Caco-2 (cell line): ENCODE measurements around the gene NCLN. TPM values are rescaled to one million over a fixed set of nuclear protein-coding genes. Genes with fewer than 3 reads are reported as not detected.

Experiments
- BruUV-seq: library from RNA; stranded (reverse); fragments of 400-500 nt; replicated peaks from 2 replicates; lab custom pipeline; 2021; lab: Mats Ljungman, UMichigan
- CTCF ChIA-PET: fragments of 300-600 bp; sonication (Branson Sonifier 250); formaldehyde crosslinking; loops from one replicate; lab custom pipeline; 2022; ENCODE audit warnings: antibody characterized with exemption; lab: Charles Lee
- POLR2A ChIA-PET: fragments of 300-600 bp; sonication (Branson Sonifier 250); formaldehyde crosslinking; loops from one replicate; lab custom pipeline; 2022; ENCODE audit warnings: antibody characterized with exemption; lab: Charles Lee
- DNase-seq, 2 experiments: peaks; one replicate each; pipeline versions ENCODE4 v3.0.0 to v3.0.0-alpha.2; 2020 to 2022
- H3K27me3 ChIP-seq: replicated peaks from 2 replicates; pipeline ENCODE4 v1.6.0; 2011; ENCODE audit warnings: low read length; ENCODE audit not compliant: control insufficient read depth, insufficient read depth
- H3K36me3 ChIP-seq: 2 replicates; pipeline ENCODE4 v1.5.1; 2011; ENCODE audit warnings: low read length; ENCODE audit not compliant: control insufficient read depth, insufficient read depth
- H3K4me1 ChIP-seq: fragments of 250-450 bp; sonication (Bioruptor Pico); 2 replicates; pipeline ENCODE4 v1.5.1; 2020; ENCODE audit warnings: mild to moderate bottlenecking
- H3K4me3 ChIP-seq: 2 replicates; pipeline ENCODE4 v1.5.1; 2011; ENCODE audit warnings: low read depth, mild to moderate bottlenecking, control low read depth, low read length
- H3K9me3 ChIP-seq: fragments of 250-450 bp; sonication (Bioruptor Pico); 2 replicates; pipeline ENCODE4 v1.5.1; 2020; ENCODE audit warnings: mild to moderate bottlenecking, moderate library complexity
- H3K27ac Mint-ChIP-seq: one replicate; pipeline ENCODE4 v1.8.0; 2022; ENCODE audit warnings: mixed read lengths; ENCODE audit not compliant: unreplicated experiment
- H3K27me3 Mint-ChIP-seq: one replicate; pipeline ENCODE4 v1.8.0; 2022; ENCODE audit warnings: mixed read lengths; ENCODE audit not compliant: insufficient read depth, unreplicated experiment
- H3K36me3 Mint-ChIP-seq: one replicate; pipeline ENCODE4 v1.8.0; 2022; ENCODE audit warnings: mild to moderate bottlenecking, mixed read lengths; ENCODE audit not compliant: insufficient read depth, unreplicated experiment
- H3K4me1 Mint-ChIP-seq: one replicate; pipeline ENCODE4 v1.8.0; 2022; ENCODE audit warnings: low read depth, mixed read lengths; ENCODE audit not compliant: unreplicated experiment
- H3K4me3 Mint-ChIP-seq: one replicate; pipeline ENCODE4 v1.8.0; 2022; ENCODE audit warnings: mild to moderate bottlenecking, moderate library complexity, mixed read lengths; ENCODE audit not compliant: unreplicated experiment
- H3K9me3 Mint-ChIP-seq: one replicate; pipeline ENCODE4 v1.8.0; 2022; ENCODE audit warnings: mixed read lengths; ENCODE audit not compliant: unreplicated experiment
- CTCF ChIP-seq, 2 experiments: fragments of 200-600 bp in 1 of 2; IDR thresholded peaks; 1 replicate in 1 of 2; 2 replicates in 1 of 2; pipeline versions ENCODE4 v1.5.1 to v1.8.0; 2011 to 2022; ENCODE audit warnings: antibody characterized with exemption in 1 of 2, control low read depth in 1 of 2, inconsistent platforms in 1 of 2, low read depth in 1 of 2, low read length in 1 of 2, mild to moderate bottlenecking in 1 of 2, moderate library complexity in 1 of 2; ENCODE audit not compliant: insufficient read depth in 1 of 2, severe bottlenecking in 1 of 2, unreplicated experiment in 1 of 2
- intact Hi-C: fragments of 100-400 bp; cut with micrococcal nuclease; formaldehyde crosslinking; loops from one replicate; pipeline ENCODE4 v1.10.0; 2022; ENCODE audit not compliant: unreplicated experiment
- total RNA-seq: library from RNA; stranded (reverse); gene quantifications from 2 replicates; pipeline ENCODE4 v1.2.3, GENCODE V29; 2022

Gene NCLN
- total RNA-seq, 1 experiment from 2014 or later = 87.3 TPM

- H3K27me3 ChIP-seq = no peaks in the 10 kb centered on the region
- no TSS peak for BruUV-seq
- no peak overlapping the region for H3K4me3 Mint-ChIP-seq
- peak in 1 of 2 experiments; percentile 17 for DNase-seq
- TF ChIP-seq CTCF (IDR thresholded peaks at IDR 0.05; ENCODE audit: insufficient read depth in 1 of 2, low read depth in 1 of 2, low read length in 1 of 2, severe bottlenecking in 1 of 2, unreplicated experiment in 1 of 2) = peak; percentile 22 to 23
- H3K36me3 ChIP-seq = no peaks in the 10 kb centered on the region
- no peaks in the 10 kb centered on the region for H3K4me1 ChIP-seq
- no peaks in the 10 kb centered on the region for H3K4me1 Mint-ChIP-seq
- intact Hi-C loops = no loop called here
- H3K9me3 ChIP-seq = no peaks in the 10 kb centered on the region
- peaks cover 12% of the 10 kb centered on the region for H3K27me3 Mint-ChIP-seq
- ChIA-PET CTCF (interaction anchor here (0.6 kb wide), 1 partner anchor 25 kb away, joined by 5 read pairs; no protein-coding TSS in a partner anchor), POLR2A (no interaction called here)
- H3K4me3 ChIP-seq = no peak overlapping the region
- H3K27ac Mint-ChIP-seq = no peak overlapping the region
- H3K36me3 Mint-ChIP-seq = no peaks in the 10 kb centered on the region
- H3K9me3 Mint-ChIP-seq = peaks cover 13% of the 10 kb centered on the region
Measured at GRCh38 chr19:3250675-3251074, 64.9 kb downstream of the NCLN start.

DNA sequence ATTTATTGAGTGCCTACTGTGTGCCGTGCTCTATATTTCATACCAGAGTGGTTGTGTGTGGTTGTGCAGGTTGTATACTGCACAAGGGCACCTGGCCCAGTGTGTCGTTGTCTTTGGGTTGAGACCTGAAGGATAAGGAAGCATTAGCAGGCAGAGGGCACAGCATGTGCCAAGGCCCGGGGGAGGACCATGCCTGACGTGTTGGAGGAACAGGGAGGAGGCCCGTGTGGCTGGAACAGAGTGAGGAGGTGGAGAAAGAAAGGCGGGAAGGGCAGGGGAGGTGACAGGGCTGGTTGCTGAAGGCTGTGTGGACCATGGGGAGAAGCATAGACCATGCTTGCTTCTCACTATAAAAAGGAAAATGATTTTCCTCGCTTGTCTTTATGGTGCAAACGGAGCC, 65.5 kb downstream of the NCLN start:
- intact Hi-C loops = no loop called here
- no peak overlapping the region for H3K4me3 Mint-ChIP-seq
- no peak for TF ChIP-seq CTCF (IDR thresholded peaks at IDR 0.05; ENCODE audit: insufficient read depth in 1 of 2, low read depth in 1 of 2, low read length in 1 of 2, severe bottlenecking in 1 of 2, unreplicated experiment in 1 of 2)
- Histone ChIP-seq H3K4me1 (no peaks in the 10 kb centered on the region), H3K36me3 (no peaks in the 10 kb centered on the region), H3K9me3 (no peaks in the 10 kb centered on the region), H3K27me3 (no peaks in the 10 kb centered on the region), H3K4me3 (no peak overlapping the region)
- DNase-seq = no peak
- peaks cover 12% of the 10 kb centered on the region for H3K27me3 Mint-ChIP-seq
- H3K36me3 Mint-ChIP-seq = no peaks in the 10 kb centered on the region
- CTCF ChIA-PET = interaction anchor here (0.6 kb wide), 1 partner anchor 25 kb away, joined by 5 read pairs; no protein-coding TSS in a partner anchor
- H3K4me1 Mint-ChIP-seq = no peaks in the 10 kb centered on the region
- BruUV-seq = no TSS peak
- peaks cover 13% of the 10 kb centered on the region for H3K9me3 Mint-ChIP-seq
- no peak overlapping the region for H3K27ac Mint-ChIP-seq
- POLR2A ChIA-PET = no interaction called here

DNA sequence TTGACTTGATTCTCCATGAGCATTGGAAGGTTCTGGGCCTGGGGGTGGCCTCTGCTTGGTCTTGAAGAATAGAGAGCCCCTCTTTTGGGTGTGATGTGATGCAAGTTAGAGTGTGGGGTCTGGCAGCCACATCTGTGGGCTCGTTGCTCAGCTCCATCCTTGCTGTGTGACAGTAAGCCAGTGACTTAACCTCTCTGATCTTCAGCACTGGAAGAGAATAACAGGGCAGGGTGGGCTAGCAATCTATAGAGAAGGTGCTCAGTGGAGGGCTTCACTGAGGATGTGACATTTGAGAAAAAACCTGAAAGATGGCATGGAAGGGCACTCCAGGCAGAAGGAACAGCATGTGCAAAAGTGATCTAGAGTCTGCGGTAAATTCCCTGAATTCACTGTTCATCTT, 66.9 kb downstream of the NCLN start:
- no peak for DNase-seq
- no peaks in the 10 kb centered on the region for H3K9me3 ChIP-seq
- H3K4me3 ChIP-seq = no peak overlapping the region
- H3K4me1 ChIP-seq = no peaks in the 10 kb centered on the region
- Mint-ChIP-seq H3K4me3 (no peak overlapping the region), H3K36me3 (no peaks in the 10 kb centered on the region), H3K9me3 (peaks cover 13% of the 10 kb centered on the region), H3K27ac (no peak overlapping the region), H3K27me3 (peaks cover 15% of the 10 kb centered on the region), H3K4me1 (no peaks in the 10 kb centered on the region)
- no peak for TF ChIP-seq CTCF (IDR thresholded peaks at IDR 0.05; ENCODE audit: insufficient read depth in 1 of 2, low read depth in 1 of 2, low read length in 1 of 2, severe bottlenecking in 1 of 2, unreplicated experiment in 1 of 2)
- CTCF ChIA-PET = no interaction called here
- POLR2A ChIA-PET = no interaction called here
- BruUV-seq = no TSS peak
- intact Hi-C loops = no loop called here
- H3K27me3 ChIP-seq = no peaks in the 10 kb centered on the region
- H3K36me3 ChIP-seq = no peaks in the 10 kb centered on the region
